Adipose tissue (tissue), 3 donors: Measurements from ENCODE around the gene TWNK. TPM values are rescaled to one million over a fixed set of nuclear protein-coding genes. Genes with fewer than 3 reads are reported as not detected.
"Not testable (repeated sequence)": the region's sequence is repeated elsewhere in the genome, so short reads cannot be mapped to it uniquely, and the experiment has no call there.

Experiments used
- H3K27ac ChIP-seq: one replicate; pipeline ENCODE4 v1.5.1; 2013; ENCODE audit warnings: low read depth, low read length
- WGBS, 3 donors: extraction: QIAGEN DNeasy Blood & Tissue Kit; methylation state at CpG; one replicate each; pipeline ENCODE4 v1.1.7; 2013; 5-methylcytosine and 5-hydroxymethylcytosine counted together
- polyA plus RNA-seq, 3 donors: library from polyadenylated mRNA; stranded (reverse); fragments of 200-250 nt; gene quantifications; one replicate each; pipeline ENCODE4 v1.2.3, GENCODE V29; 2013
- donor health status: healthy with polysubstance abuse.
- donor health status: Bipolar disorder and iron deficiency.
- donor health status: healthy.

The TWNK gene
- polyA plus RNA-seq, 3 donors, result 3.7 to 9.0 (median 4.9) TPM

DNA sequence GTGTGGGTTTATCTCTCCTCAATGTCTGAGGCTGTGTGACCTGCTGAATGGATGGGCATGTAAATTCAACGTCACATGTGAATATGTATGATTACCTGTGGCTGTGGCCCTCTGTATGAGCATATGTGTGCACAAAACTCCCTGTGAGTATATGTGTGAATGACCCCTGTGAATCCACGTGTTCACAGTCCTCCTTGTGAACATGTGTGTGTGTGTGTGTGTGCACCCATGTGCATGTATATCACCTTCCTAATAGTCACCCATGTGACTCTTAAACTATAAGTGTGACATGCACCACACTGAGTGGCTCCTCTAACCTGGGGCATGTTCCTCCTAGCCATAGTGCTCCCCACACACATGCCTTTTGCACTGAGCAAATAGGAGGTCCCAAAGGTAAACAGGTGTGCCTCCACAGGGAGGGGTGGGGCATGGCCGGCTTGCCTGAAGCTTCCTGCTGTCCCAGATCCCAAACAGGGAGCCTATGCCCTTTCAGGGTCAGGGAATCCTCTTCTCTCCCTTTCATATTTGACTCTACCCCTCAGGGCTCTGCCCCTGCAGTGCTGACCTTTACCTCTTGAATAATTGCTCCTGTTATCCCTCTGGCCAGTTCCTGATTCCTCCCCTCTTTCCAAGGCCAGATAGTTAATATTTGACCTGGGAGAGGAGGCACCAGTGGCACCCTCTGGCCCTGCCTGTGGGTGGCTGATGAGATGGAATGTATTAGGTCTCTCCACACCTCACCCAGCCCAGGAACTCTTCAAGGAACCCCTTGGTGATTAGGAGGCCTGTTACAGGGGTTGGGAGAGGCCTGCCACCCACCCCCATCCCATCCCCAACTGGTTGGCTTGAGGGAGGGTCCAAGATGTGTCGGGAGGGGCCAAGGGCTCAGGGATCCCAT, 16.2 kb upstream of the TWNK start:
- no peak overlapping the region for H3K27ac ChIP-seq
- WGBS, 3 donors, result 22 to 86% (median 75%) methylated on average over 4 of the region's 4 CpGs

GRCh38 chr10:100972115-100972903, 15.0 kb upstream of the TWNK start:
- 69 to 86% (median 80%) methylated on average over 13 of the region's 13 CpGs for WGBS, 3 donors

DNA sequence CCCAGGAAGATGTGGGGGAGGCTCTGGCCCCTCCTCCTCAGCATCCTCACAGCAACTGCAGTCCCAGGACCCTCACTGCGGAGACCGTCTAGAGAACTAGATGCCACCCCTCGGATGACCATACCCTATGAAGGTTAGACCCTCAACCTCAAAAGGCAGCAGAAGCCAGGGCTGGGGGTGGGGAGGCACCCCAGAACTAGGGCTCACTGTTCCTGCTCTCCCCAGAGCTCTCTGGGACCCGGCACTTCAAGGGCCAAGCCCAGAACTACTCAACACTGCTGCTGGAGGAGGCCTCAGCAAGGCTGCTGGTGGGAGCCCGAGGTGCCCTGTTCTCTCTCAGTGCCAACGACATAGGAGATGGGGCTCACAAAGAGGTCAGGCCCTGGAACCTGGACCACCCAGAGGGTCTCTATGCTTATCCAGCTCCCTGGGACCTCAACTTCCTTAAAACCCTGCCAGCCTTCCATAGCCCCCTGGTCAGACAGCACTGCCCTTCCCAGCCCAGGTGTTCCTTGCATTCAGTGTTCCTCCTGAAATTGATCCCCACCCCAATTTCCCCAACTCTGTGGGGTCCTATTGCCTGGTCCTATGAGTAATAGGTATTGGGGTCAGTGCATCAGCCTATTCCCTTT, 14.3 kb upstream of the TWNK start:
- WGBS, 3 donors, result 91 to 95% (median 95%) methylated on average over 6 of the region's 6 CpGs
- no peak overlapping the region for H3K27ac ChIP-seq

More at GRCh38 chr10:100972115-100972903, 15.0 kb upstream of the TWNK start:
- H3K27ac ChIP-seq, result no peak overlapping the region

- WGBS, 3 donors, result 80 to 86% (median 83%) methylated on average over 8 of the region's 8 CpGs
- H3K27ac ChIP-seq, result not testable (repeated sequence)
Observed at GRCh38 chr10:100975397-100975796, 11.9 kb upstream of the TWNK start.

GRCh38 chr10:100976906-100977305, 10.4 kb upstream of the TWNK start:
- no peak overlapping the region for H3K27ac ChIP-seq
- WGBS, 3 donors, result 73 to 93% (median 86%) methylated on average over 3 of the region's 3 CpGs

DNA sequence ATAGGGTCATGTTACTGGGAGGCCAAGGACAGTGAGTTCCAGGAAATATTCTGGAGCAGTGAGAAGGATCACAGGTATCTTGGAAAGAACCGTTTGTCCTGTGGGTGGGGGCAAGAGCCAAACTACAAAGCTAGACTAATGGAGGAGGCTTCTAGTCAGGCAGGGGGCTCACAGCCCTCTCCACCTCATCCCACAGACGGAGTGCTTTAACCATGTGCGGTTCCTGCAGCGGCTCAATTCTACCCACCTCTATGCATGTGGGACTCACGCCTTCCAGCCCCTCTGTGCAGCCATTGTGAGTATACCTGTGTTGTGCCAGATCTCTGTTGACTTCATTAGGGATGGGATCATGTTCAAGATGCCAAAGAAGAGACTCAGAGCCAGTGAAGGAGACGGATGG, 9.9 kb upstream of the TWNK start:
- H3K27ac ChIP-seq, result no peak overlapping the region
- 83 to 90% (median 85%) methylated on average over 6 of the region's 6 CpGs for WGBS, 3 donors

- no peak overlapping the region for H3K27ac ChIP-seq
- WGBS, 3 donors, result 87 to 92% (median 89%) methylated on average over 13 of the region's 13 CpGs
Observed at GRCh38 chr10:100978121-100978900, 9.0 kb upstream of the TWNK start.

DNA sequence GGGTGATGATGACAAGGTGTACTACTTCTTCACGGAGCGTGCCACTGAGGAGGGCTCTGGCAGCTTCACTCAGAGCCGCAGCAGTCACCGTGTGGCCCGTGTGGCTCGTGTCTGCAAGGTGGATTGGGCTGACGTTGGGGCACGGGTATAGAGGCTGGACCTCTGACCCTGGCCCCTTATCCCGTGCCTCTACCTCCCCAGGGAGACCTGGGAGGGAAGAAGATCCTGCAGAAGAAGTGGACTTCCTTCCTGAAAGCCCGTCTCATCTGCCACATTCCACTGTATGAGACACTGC, 8.5 kb upstream of the TWNK start:
- 74 to 85% (median 79%) methylated on average over 10 of the region's 10 CpGs for WGBS, 3 donors
- no peak overlapping the region for H3K27ac ChIP-seq

- WGBS, 3 donors, result 89 to 93% (median 92%) methylated on average over 12 to 16 of the region's 16 CpGs
- H3K27ac ChIP-seq, result no peak overlapping the region
Observed at GRCh38 chr10:100979791-100980272, 7.5 kb upstream of the TWNK start.

GRCh38 chr10:100980311-100980710, 7.0 kb upstream of the TWNK start:
- H3K27ac ChIP-seq, result no peak overlapping the region
- WGBS, 3 donors, result 80 to 92% (median 88%) methylated on average over 2 of the region's 2 CpGs

GRCh38 chr10:100980711-100981110, 6.6 kb upstream of the TWNK start:
- WGBS, 3 donors, result 91 to 97% (median 95%) methylated on average over 7 of the region's 7 CpGs
- H3K27ac ChIP-seq, result no peak overlapping the region

DNA sequence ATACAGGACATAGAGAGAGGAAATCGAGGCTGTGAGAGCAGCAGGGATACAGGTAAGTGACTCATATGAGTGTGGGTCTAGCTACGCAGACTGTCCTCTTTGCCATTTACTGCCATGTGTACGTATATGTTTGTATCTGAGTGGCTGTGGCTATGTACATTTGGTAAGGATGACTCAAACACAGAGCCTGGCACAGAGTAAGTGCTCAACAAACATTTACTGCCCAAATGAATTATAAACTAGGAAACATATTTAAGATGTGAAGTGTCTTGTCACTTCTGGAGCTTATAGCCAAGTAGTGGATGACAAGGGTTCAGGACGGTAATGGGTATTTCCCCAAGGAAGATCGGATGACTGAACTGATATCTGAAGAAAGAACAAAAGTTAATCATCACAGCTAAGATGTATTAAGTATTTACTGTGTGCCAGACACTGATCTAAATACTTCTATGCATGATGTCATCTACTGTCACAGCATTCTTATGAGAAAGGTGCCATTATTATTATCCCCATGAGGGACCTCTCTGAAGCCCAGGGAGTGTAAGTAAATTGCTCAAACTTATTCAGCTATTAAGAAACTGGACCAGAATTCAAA, 6.1 kb upstream of the TWNK start:
- 81 to 86% (median 83%) methylated on average over 5 of the region's 5 CpGs for WGBS, 3 donors
- H3K27ac ChIP-seq, result no peak overlapping the region

GRCh38 chr10:100982916-100983830, 4.2 kb upstream of the TWNK start:
- WGBS, 3 donors, result 86 to 91% (median 89%) methylated on average over 24 of the region's 24 CpGs

GRCh38 chr10:100983868-100984671, 3.3 kb upstream of the TWNK start:
- 81 to 88% (median 82%) methylated on average over 10 to 13 of the region's 13 CpGs for WGBS, 3 donors

More at GRCh38 chr10:100982916-100983830, 4.2 kb upstream of the TWNK start:
- no peak overlapping the region for H3K27ac ChIP-seq

DNA sequence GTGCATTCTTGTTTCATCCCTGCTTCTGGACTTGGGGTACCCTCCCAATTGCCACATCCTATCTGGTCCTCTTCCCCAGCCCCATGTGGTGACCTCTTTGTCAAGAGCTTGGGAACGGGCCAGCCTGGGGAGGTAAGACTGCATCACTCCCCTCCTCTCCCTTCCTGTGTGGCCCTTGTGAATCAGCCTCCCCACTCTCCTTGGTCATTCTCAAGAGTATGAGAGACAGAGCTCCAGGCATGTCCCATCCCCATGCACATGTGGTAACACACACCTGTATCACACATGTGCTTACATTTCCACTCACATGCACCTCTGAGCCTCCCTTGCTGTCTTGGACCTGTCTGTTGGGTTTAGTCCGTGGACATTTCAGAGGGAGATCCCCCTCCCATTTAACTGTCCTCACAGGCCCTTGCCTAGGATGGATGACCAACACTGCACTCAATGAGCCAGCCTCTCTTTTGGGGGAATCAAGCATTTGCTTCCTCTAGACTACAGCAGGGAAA, 2.6 kb upstream of the TWNK start:
- H3K27ac ChIP-seq, result no peak overlapping the region
- 73 to 76% (median 74%) methylated on average over 2 of the region's 2 CpGs for WGBS, 3 donors

More at GRCh38 chr10:100983868-100984671, 3.3 kb upstream of the TWNK start:
- H3K27ac ChIP-seq, result no peak overlapping the region

GRCh38 chr10:100985336-100985735, 2.0 kb upstream of the TWNK start:
- 43 to 72% (median 66%) methylated on average over 5 of the region's 5 CpGs for WGBS, 3 donors
- no peak overlapping the region for H3K27ac ChIP-seq
